Endothelial cell of umbilical vein (primary cell): ENCODE results near the gene DAD1. TPM values are rescaled to one million over a fixed set of nuclear protein-coding genes. Genes with fewer than 3 reads are reported as not detected.

Source experiments
- BruUV-seq: library from RNA; stranded (reverse); fragments of 400-500 nt; replicated peaks from 2 replicates; lab custom pipeline; 2021; lab: Mats Ljungman, UMichigan
- CTCF ChIA-PET: fragments of 300-600, 350-600 bp; sonication (Branson Sonifier 250); formaldehyde crosslinking; loops from one replicate; lab custom pipeline; 2021; ENCODE audit warnings: antibody characterized with exemption, inconsistent platforms; lab: Charles Lee
- POLR2A ChIA-PET: fragments of 300-600, 350-600 bp; sonication (Branson Sonifier 250); formaldehyde crosslinking; loops from one replicate; lab custom pipeline; 2021; ENCODE audit warnings: antibody characterized with exemption, inconsistent platforms; lab: Charles Lee
- DNase-seq: peaks from one replicate; pipeline ENCODE4 v3.0.0-alpha.2; 2011; ENCODE audit warnings: low read depth, low spot score
- FAIRE-seq: peaks from 2 replicates; lab custom pipeline; 2011; peaks lifted over from hg19 to GRCh38; lab: Jason Lieb, UNC
- H2AFZ ChIP-seq: 2 replicates; pipeline ENCODE4 v1.6.0; 2012; ENCODE audit warnings: low read depth, low read length, control low read depth, inconsistent platforms
- H3K27ac ChIP-seq: 2 replicates; pipeline ENCODE4 v1.5.1; 2011; ENCODE audit warnings: low read depth, mild to moderate bottlenecking, control low read depth, low read length, moderate library complexity; ENCODE audit not compliant: insufficient read depth
- H3K27me3 ChIP-seq, 2 experiments: 2 replicates each; pipeline versions ENCODE4 v1.6.0 to v1.6.1; 2011; ENCODE audit warnings: low read length in 2 of 2, mixed read lengths in 1 of 2; ENCODE audit not compliant: control insufficient read depth in 2 of 2, insufficient read depth in 2 of 2
- H3K36me3 ChIP-seq, 2 experiments: 2 replicates in 1 of 2; 3 replicates in 1 of 2; pipeline ENCODE4 v1.5.1; 2011; ENCODE audit warnings: low read length in 2 of 2, mild to moderate bottlenecking in 1 of 2, moderate library complexity in 1 of 2; ENCODE audit not compliant: control insufficient read depth in 2 of 2, insufficient read depth in 2 of 2; ENCODE audit errors: extremely low read depth in 1 of 2
- H3K4me1 ChIP-seq: 3 replicates; pipeline ENCODE4 v1.5.1; 2011; ENCODE audit warnings: mild to moderate bottlenecking, low read length; ENCODE audit not compliant: control insufficient read depth, insufficient read depth; ENCODE audit errors: extremely low read depth
- H3K4me2 ChIP-seq: 2 replicates; pipeline ENCODE4 v1.6.1; 2011; ENCODE audit warnings: low read length, control low read depth, mixed read lengths; ENCODE audit not compliant: insufficient read depth
- H3K4me3 ChIP-seq, 3 experiments: fragments of 200-600 bp in 1 of 3; sonication (generic), shearing (Covaris generic) in 1 of 3; replicated peaks in 1 of 3; 2 replicates each; pipeline ENCODE4 v1.5.1; 2011 to 2016; ENCODE audit warnings: control low read depth in 3 of 3, low read length in 3 of 3, mild to moderate bottlenecking in 2 of 3, inconsistent platforms in 1 of 3, low read depth in 1 of 3, moderate library complexity in 1 of 3; ENCODE audit not compliant: insufficient read depth in 1 of 3
- H3K79me2 ChIP-seq: 2 replicates; pipeline ENCODE4 v1.6.0; 2012; ENCODE audit warnings: low read length, inconsistent platforms; ENCODE audit not compliant: control insufficient read depth, insufficient read depth
- H3K9ac ChIP-seq: replicated peaks from 2 replicates; pipeline ENCODE3; 2011; ENCODE audit warnings: low read length, control low read depth; ENCODE audit not compliant: insufficient read depth; ENCODE audit errors: extremely low read depth
- H3K9me1 ChIP-seq: replicated peaks from 3 replicates; pipeline ENCODE4 v1.6.0; 2011; ENCODE audit warnings: mild to moderate bottlenecking, low read length; ENCODE audit not compliant: control insufficient read depth, insufficient read depth; ENCODE audit errors: extremely low read depth
- H3K9me3 ChIP-seq: replicated peaks from 2 replicates; pipeline ENCODE4 v1.5.1; 2012; ENCODE audit warnings: low read length, inconsistent platforms; ENCODE audit not compliant: control insufficient read depth, insufficient read depth
- H4K20me1 ChIP-seq: replicated peaks from 2 replicates; pipeline ENCODE3; 2011; ENCODE audit warnings: mild to moderate bottlenecking, low read length; ENCODE audit not compliant: control insufficient read depth, insufficient read depth; ENCODE audit errors: extremely low read depth
- EZH2 ChIP-seq: IDR thresholded peaks from 2 replicates; pipeline ENCODE4 v1.6.1; 2012; ENCODE audit warnings: borderline replicate concordance, low read depth, mild to moderate bottlenecking, moderate library complexity, low read length, inconsistent platforms; ENCODE audit not compliant: severe bottlenecking
- FOS ChIP-seq: IDR thresholded peaks from 2 replicates; pipeline ENCODE4 v1.6.1; 2011; ENCODE audit warnings: mild to moderate bottlenecking, low read length, moderate library complexity, borderline replicate concordance; ENCODE audit not compliant: insufficient read depth
- GATA2 ChIP-seq: IDR thresholded peaks from 2 replicates; pipeline ENCODE4 v1.7.0; 2011; ENCODE audit warnings: low read depth, mild to moderate bottlenecking, moderate library complexity, mixed read lengths, low read length; ENCODE audit not compliant: insufficient read length, insufficient read depth
- JUN ChIP-seq: IDR thresholded peaks from 2 replicates; pipeline ENCODE4 v1.6.1; 2011; ENCODE audit warnings: borderline replicate concordance, low read depth; ENCODE audit not compliant: insufficient read length, insufficient read depth
- POLR2A ChIP-seq: IDR thresholded peaks from 2 replicates; pipeline ENCODE4 v1.6.1; 2012; ENCODE audit warnings: low read depth, mild to moderate bottlenecking, control low read depth, low read length
- POLR2AphosphoS5 ChIP-seq: IDR thresholded peaks from 2 replicates; pipeline ENCODE4 v1.6.1; 2012; ENCODE audit warnings: low read depth, mild to moderate bottlenecking, control low read depth, low read length, moderate library complexity; ENCODE audit not compliant: insufficient read depth
- dilution Hi-C: fragments of 300-500 bp; cut with MboI; formaldehyde crosslinking; loops from one replicate; pipeline ENCODE4 v1.15.0; 2019; ENCODE audit warnings: low sequenced_read_pairs; ENCODE audit not compliant: extremely low pct_ligation_motif_present
- intact Hi-C: fragments of 100-400 bp; cut with micrococcal nuclease; formaldehyde crosslinking; loops from one replicate; pipeline ENCODE4 v1.10.0; 2022
- polyA plus RNA-seq, 4 experiments: library from polyadenylated mRNA; depleted of rRNA in 3 of 4; stranded (reverse) in 3 of 4; unstranded in 1 of 4; fragments of >200 nt; gene quantifications; 2 replicates each; pipeline versions ENCODE4 v1.2.1 to v1.2.3, GENCODE V29; 2011 to 2012; ENCODE audit warnings: missing spikeins in 1 of 4
- total RNA-seq: library from RNA; stranded (reverse); gene quantifications from 2 replicates; pipeline ENCODE4 v1.2.3, GENCODE V29; 2021
- TF ChIP-seq, protein P1 (sequence below): IDR thresholded peaks from 2 replicates; pipeline ENCODE4 v1.6.1; 2011; ENCODE audit not compliant: insufficient read depth, insufficient read length
- TF ChIP-seq, protein P2 (sequence below), 2 donors: IDR thresholded peaks; 1 replicate in 1 of 2; 2 replicates in 1 of 2; pipeline ENCODE4 v1.5.1; 2011; ENCODE audit warnings: low read length in 2 of 2, mild to moderate bottlenecking in 2 of 2, moderate library complexity in 2 of 2, control low read depth in 1 of 2, inconsistent platforms in 1 of 2, low read depth in 1 of 2; ENCODE audit not compliant: insufficient read depth in 1 of 2; ENCODE audit errors: extremely low read depth in 1 of 2

DAD1 gene
- total and polyA plus RNA-seq, 2 donors (not counting 3 experiments of a cell fraction or from before 2014, with no cell fraction given), result 299 to 1,227 TPM

DNA sequence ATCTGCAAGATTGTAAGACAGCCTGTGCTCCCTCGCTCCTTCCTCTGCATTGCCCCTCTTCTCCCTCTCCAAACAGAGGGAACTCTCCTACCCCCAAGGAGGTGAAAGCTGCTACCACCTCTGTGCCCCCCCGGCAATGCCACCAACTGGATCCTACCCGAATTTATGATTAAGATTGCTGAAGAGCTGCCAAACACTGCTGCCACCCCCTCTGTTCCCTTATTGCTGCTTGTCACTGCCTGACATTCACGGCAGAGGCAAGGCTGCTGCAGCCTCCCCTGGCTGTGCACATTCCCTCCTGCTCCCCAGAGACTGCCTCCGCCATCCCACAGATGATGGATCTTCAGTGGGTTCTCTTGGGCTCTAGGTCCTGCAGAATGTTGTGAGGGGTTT lies 37.4 kb downstream of the DAD1 start:
- no peaks in the 10 kb centered on the region for H3K36me3 ChIP-seq
- no peak overlapping the region for H3K9ac ChIP-seq
- no peak overlapping the region for H3K4me3 ChIP-seq
- no TSS peak for BruUV-seq
- no peak overlapping the region for H3K4me2 ChIP-seq
- ChIA-PET POLR2A (no interaction called here), CTCF (interaction anchor here (0.7 to 1.6 kb wide), 3 partner anchors 8 to 271 kb away, joined by 3 to 5 read pairs (median 3); no protein-coding TSS in a partner anchor)
- H3K4me1 ChIP-seq, result peaks cover 47% of the 10 kb centered on the region
- H2AFZ ChIP-seq, result no peak overlapping the region
- intact Hi-C loops (loop anchor here (10.0 kb wide), 1 partner anchor 637 kb away; no protein-coding TSS in a partner anchor), dilution Hi-C loops (no loop called here)
- DNase-seq, result no peak
- no peaks in the 10 kb centered on the region for H4K20me1 ChIP-seq
- H3K27me3 ChIP-seq, result no peaks in the 10 kb centered on the region
- no peak for FAIRE-seq
- H3K79me2 ChIP-seq, result no peaks in the 10 kb centered on the region
- no peak overlapping the region for H3K27ac ChIP-seq
- TF ChIP-seq FOS (no peak), JUN (no peak), POLR2A (no peak), EZH2 (no peak), GATA2 (no peak), POLR2AphosphoS5 (no peak)
- TF ChIP-seq, protein P1, sequence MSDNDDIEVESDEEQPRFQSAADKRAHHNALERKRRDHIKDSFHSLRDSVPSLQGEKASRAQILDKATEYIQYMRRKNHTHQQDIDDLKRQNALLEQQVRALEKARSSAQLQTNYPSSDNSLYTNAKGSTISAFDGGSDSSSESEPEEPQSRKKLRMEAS, result no peak
- TF ChIP-seq, protein P2, sequence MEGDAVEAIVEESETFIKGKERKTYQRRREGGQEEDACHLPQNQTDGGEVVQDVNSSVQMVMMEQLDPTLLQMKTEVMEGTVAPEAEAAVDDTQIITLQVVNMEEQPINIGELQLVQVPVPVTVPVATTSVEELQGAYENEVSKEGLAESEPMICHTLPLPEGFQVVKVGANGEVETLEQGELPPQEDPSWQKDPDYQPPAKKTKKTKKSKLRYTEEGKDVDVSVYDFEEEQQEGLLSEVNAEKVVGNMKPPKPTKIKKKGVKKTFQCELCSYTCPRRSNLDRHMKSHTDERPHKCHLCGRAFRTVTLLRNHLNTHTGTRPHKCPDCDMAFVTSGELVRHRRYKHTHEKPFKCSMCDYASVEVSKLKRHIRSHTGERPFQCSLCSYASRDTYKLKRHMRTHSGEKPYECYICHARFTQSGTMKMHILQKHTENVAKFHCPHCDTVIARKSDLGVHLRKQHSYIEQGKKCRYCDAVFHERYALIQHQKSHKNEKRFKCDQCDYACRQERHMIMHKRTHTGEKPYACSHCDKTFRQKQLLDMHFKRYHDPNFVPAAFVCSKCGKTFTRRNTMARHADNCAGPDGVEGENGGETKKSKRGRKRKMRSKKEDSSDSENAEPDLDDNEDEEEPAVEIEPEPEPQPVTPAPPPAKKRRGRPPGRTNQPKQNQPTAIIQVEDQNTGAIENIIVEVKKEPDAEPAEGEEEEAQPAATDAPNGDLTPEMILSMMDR (IDR thresholded peaks at IDR 0.05; ENCODE audit: extremely low read depth in 1 of 2, insufficient read depth in 1 of 2, low read depth in 1 of 2, low read length in 2 of 2), result no peak
- no peaks in the 10 kb centered on the region for H3K9me1 ChIP-seq
- H3K9me3 ChIP-seq, result no peaks in the 10 kb centered on the region
